Memory B cell (primary cell): ENCODE results near the gene ASB1.

Experiments used
- ATAC-seq: fragments of 150-1000 bp; cut with Tn5 transposase; 2 replicates; pipeline ENCODE4 v1.10.0; 2021; ENCODE audit warnings: low read depth, mild to moderate bottlenecking, moderate library complexity
- DNase-seq, 2 donors: peaks; one replicate each; pipeline ENCODE4 v3.0.0; 2022; ENCODE audit warnings: low spot score in 2 of 2
- H3K27ac Mint-ChIP-seq: one replicate; pipeline ENCODE4 v1.8.0; 2022; ENCODE audit warnings: mild to moderate bottlenecking, moderate library complexity, mixed read lengths
- H3K27me3 Mint-ChIP-seq: one replicate; pipeline ENCODE4 v1.8.0; 2022; ENCODE audit warnings: mixed read lengths
- H3K36me3 Mint-ChIP-seq: one replicate; pipeline ENCODE4 v1.8.0; 2022; ENCODE audit warnings: mild to moderate bottlenecking, mixed read lengths
- H3K4me1 Mint-ChIP-seq: one replicate; pipeline ENCODE4 v1.8.0; 2022; ENCODE audit warnings: mixed read lengths
- H3K4me3 Mint-ChIP-seq: one replicate; pipeline ENCODE4 v1.8.0; 2022; ENCODE audit warnings: mild to moderate bottlenecking, moderate library complexity, mixed read lengths
- H3K9me3 Mint-ChIP-seq: one replicate; pipeline ENCODE4 v1.8.0; 2022; ENCODE audit warnings: mixed read lengths

The ASB1 gene

GRCh38 chr2:238409341-238410199 is 17.2 kb upstream of the ASB1 start:
- Mint-ChIP-seq H3K36me3 (peaks cover 1% of the 10 kb centered on the region), H3K4me1 (no peaks in the 10 kb centered on the region), H3K27ac (no peak overlapping the region), H3K9me3 (no peaks in the 10 kb centered on the region), H3K27me3 (no peaks in the 10 kb centered on the region), H3K4me3 (no peak overlapping the region)
- DNase-seq (no peak), ATAC-seq (no peak)

- H3K27ac Mint-ChIP-seq = no peak overlapping the region
- peaks cover 7% of the 10 kb centered on the region for H3K9me3 Mint-ChIP-seq
These were observed 14.5 kb upstream of the ASB1 start for GRCh38 chr2:238412067-238412767.

GRCh38 chr2:238413368-238413767 is 13.4 kb upstream of the ASB1 start:
- Mint-ChIP-seq H3K4me3 (no peak overlapping the region), H3K27me3 (no peaks in the 10 kb centered on the region), H3K4me1 (no peaks in the 10 kb centered on the region), H3K36me3 (peaks cover 12% of the 10 kb centered on the region), H3K9me3 (peaks cover 7% of the 10 kb centered on the region), H3K27ac (no peak overlapping the region)
- no peak for ATAC-seq
- no peak for DNase-seq

More at GRCh38 chr2:238412067-238412767, 14.5 kb upstream of the ASB1 start:
- DNase-seq = no peak
- H3K4me1 Mint-ChIP-seq = no peaks in the 10 kb centered on the region
- no peak overlapping the region for H3K4me3 Mint-ChIP-seq
- H3K27me3 Mint-ChIP-seq = no peaks in the 10 kb centered on the region
- peaks cover 11% of the 10 kb centered on the region for H3K36me3 Mint-ChIP-seq
- ATAC-seq = no peak

GRCh38 chr2:238415036-238415764 is 11.5 kb upstream of the ASB1 start:
- Mint-ChIP-seq H3K4me3 (no peak overlapping the region), H3K4me1 (no peaks in the 10 kb centered on the region), H3K36me3 (peaks cover 12% of the 10 kb centered on the region), H3K27ac (no peak overlapping the region), H3K9me3 (peaks cover 7% of the 10 kb centered on the region), H3K27me3 (no peaks in the 10 kb centered on the region)
- DNase-seq (no peak), ATAC-seq (no peak)

GRCh38 chr2:238415893-238416292 is 10.8 kb upstream of the ASB1 start:
- ATAC-seq = no peak

GRCh38 chr2:238418196-238418998 is 8.3 kb upstream of the ASB1 start:
- Mint-ChIP-seq H3K4me1 (no peaks in the 10 kb centered on the region), H3K4me3 (no peak overlapping the region), H3K27ac (no peak overlapping the region), H3K27me3 (no peaks in the 10 kb centered on the region), H3K9me3 (peaks cover 7% of the 10 kb centered on the region), H3K36me3 (peaks cover 12% of the 10 kb centered on the region)
- DNase-seq (no peak), ATAC-seq (no peak)

More at GRCh38 chr2:238415893-238416292, 10.8 kb upstream of the ASB1 start:
- Mint-ChIP-seq H3K36me3 (peaks cover 12% of the 10 kb centered on the region), H3K4me3 (no peak overlapping the region), H3K27ac (no peak overlapping the region), H3K9me3 (peaks cover 7% of the 10 kb centered on the region), H3K4me1 (no peaks in the 10 kb centered on the region), H3K27me3 (no peaks in the 10 kb centered on the region)
- DNase-seq = no peak

- no peaks in the 10 kb centered on the region for H3K4me1 Mint-ChIP-seq
- ATAC-seq (no peak), DNase-seq (no peak)
- peaks cover 12% of the 10 kb centered on the region for H3K36me3 Mint-ChIP-seq
- no peak overlapping the region for H3K27ac Mint-ChIP-seq
- H3K4me3 Mint-ChIP-seq = no peak overlapping the region
- peaks cover 7% of the 10 kb centered on the region for H3K9me3 Mint-ChIP-seq
- H3K27me3 Mint-ChIP-seq = no peaks in the 10 kb centered on the region
These were observed 7.7 kb upstream of the ASB1 start for GRCh38 chr2:238418999-238419546.

DNA sequence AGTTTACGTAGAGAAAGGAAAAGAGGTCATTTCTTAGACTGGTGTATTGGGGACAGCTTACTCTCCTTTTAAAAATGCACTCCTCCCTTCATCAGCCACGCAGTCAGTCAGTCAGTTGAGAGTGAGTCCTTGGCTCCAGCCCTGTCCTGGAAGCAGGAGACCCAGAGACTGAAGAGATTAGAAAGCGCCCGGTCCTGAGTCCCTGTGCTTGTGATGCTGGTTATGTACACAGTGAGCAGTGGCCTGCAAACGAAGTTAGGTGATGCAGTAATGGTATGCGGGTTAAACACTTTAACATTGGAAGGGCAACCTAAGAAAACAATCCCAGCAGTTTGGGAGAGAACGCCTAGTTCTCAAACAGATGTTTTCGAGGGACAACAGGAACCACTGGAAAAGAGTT is 6.3 kb upstream of the ASB1 start:
- ATAC-seq (no peak), DNase-seq (no peak)
- peaks cover 12% of the 10 kb centered on the region for H3K36me3 Mint-ChIP-seq
- no peaks in the 10 kb centered on the region for H3K27me3 Mint-ChIP-seq
- peaks cover 2% of the 10 kb centered on the region for H3K4me1 Mint-ChIP-seq
- no peak overlapping the region for H3K27ac Mint-ChIP-seq
- peaks cover 7% of the 10 kb centered on the region for H3K9me3 Mint-ChIP-seq
- no peak overlapping the region for H3K4me3 Mint-ChIP-seq

GRCh38 chr2:238420878-238421694 is 5.6 kb upstream of the ASB1 start:
- Mint-ChIP-seq H3K4me3 (no peak overlapping the region), H3K27ac (no peak overlapping the region), H3K36me3 (peaks cover 8% of the 10 kb centered on the region), H3K4me1 (peaks cover 5% of the 10 kb centered on the region), H3K27me3 (no peaks in the 10 kb centered on the region), H3K9me3 (peaks cover 4% of the 10 kb centered on the region)
- no peak for ATAC-seq
- DNase-seq = no peak

GRCh38 chr2:238421695-238422035 is 5.1 kb upstream of the ASB1 start:
- H3K4me1 Mint-ChIP-seq = peaks cover 7% of the 10 kb centered on the region

GRCh38 chr2:238422285-238422684 is 4.4 kb upstream of the ASB1 start:
- no peak overlapping the region for H3K27ac Mint-ChIP-seq
- peaks cover 7% of the 10 kb centered on the region for H3K4me1 Mint-ChIP-seq
- no peak for DNase-seq
- H3K4me3 Mint-ChIP-seq = no peak overlapping the region
- no peak for ATAC-seq
- H3K36me3 Mint-ChIP-seq = peaks cover 2% of the 10 kb centered on the region
- no peaks in the 10 kb centered on the region for H3K9me3 Mint-ChIP-seq
- H3K27me3 Mint-ChIP-seq = no peaks in the 10 kb centered on the region

More at GRCh38 chr2:238421695-238422035, 5.1 kb upstream of the ASB1 start:
- Mint-ChIP-seq H3K9me3 (peaks cover 2% of the 10 kb centered on the region), H3K27ac (no peak overlapping the region), H3K36me3 (peaks cover 4% of the 10 kb centered on the region), H3K4me3 (no peak overlapping the region), H3K27me3 (no peaks in the 10 kb centered on the region)
- no peak for DNase-seq
- no peak for ATAC-seq

DNA sequence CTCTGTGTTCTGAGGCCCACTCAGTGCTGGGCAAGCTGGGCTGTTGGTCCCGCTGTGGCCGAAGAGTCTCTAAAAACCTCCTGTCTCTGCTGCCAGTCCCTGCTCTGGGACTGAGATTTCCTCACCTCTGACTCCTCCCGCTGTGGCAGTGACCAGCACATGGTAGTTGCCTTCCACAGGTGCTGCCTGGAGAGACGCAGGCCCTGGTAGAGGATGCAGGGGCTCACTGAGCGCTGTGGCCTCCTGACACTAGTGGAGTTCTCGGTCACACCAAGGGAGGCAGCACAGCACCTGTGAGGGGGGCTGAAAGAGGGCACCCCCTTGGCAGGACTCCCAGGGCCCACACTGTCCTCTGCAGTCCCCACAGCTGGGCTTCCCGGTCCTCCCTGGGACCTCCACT is 3.8 kb upstream of the ASB1 start:
- no peak overlapping the region for H3K4me3 Mint-ChIP-seq
- peaks cover 2% of the 10 kb centered on the region for H3K36me3 Mint-ChIP-seq
- H3K9me3 Mint-ChIP-seq = no peaks in the 10 kb centered on the region
- no peak for DNase-seq
- no peak overlapping the region for H3K27ac Mint-ChIP-seq
- ATAC-seq = no peak
- peaks cover 14% of the 10 kb centered on the region for H3K4me1 Mint-ChIP-seq
- no peaks in the 10 kb centered on the region for H3K27me3 Mint-ChIP-seq
